Stimulated activated naive CD8-positive, alpha-beta T cell treated with anti-CD3 and anti-CD28 coated beads, Interleukin-15, Interleukin-2, amounts not matched to agents 100 U/mL and 50 U/mL, for 24 hours (primary cell): ENCODE data around the gene HNRNPUL1.

Experiments used
- ATAC-seq: fragments of 150-1000 bp; cut with Tn5 transposase; one replicate; pipeline ENCODE4 v1.10.0; 2021
- DNase-seq: peaks from one replicate; pipeline ENCODE4 v3.0.0; 2021

Gene HNRNPUL1

GRCh38 chr19:41353466-41354342 lies 89.5 kb downstream of the HNRNPUL1 start, which contains the start of gene TGFB1:
Gene TGFB1 (minus strand): TSS chr19:41353922. CDS start chr19:41353044, 878 bp downstream.
- ATAC-seq, result peak; percentile 51
- peak; percentile 95 for DNase-seq

GRCh38 chr19:41354343-41354953 lies 90.3 kb downstream of the HNRNPUL1 start:
- ATAC-seq, result no peak
- DNase-seq, result no peak

- ATAC-seq, result no peak
- no peak for DNase-seq
Observed at GRCh38 chr19:41355035-41355434, 90.9 kb downstream of the HNRNPUL1 start.

- ATAC-seq (no peak), DNase-seq (peak; percentile 26)
Observed at GRCh38 chr19:41355802-41356201, 91.6 kb downstream of the HNRNPUL1 start.

GRCh38 chr19:41356984-41357739 lies 93.0 kb downstream of the HNRNPUL1 start:
- ATAC-seq, result no peak

More at GRCh38 chr19:41356984-41357739, 93.0 kb downstream of the HNRNPUL1 start:
- peak; percentile 29 for DNase-seq
